Activated CD8-positive, alpha-beta T cell treated with anti-CD3 and anti-CD28 coated beads, Interleukin-2, amount 10 ng/mL, durations not matched to agents 7 days and 5 days (primary cell): ENCODE results near the gene LRRK2. TPM values are rescaled to one million over a fixed set of nuclear protein-coding genes. Genes with fewer than 3 reads are reported as not detected.
"Not testable (repeated sequence)": the region's sequence is repeated elsewhere in the genome, so short reads cannot be mapped to it uniquely, and the experiment has no call there.

Experiments used
- ATAC-seq: fragments of 150-1000 bp; cut with Tn5 transposase; one replicate; pipeline ENCODE4 v1.10.0; 2021; ENCODE audit warnings: moderate library complexity
- CTCF ChIA-PET: fragments of 350-600 bp; sonication (Branson Sonifier 250); formaldehyde crosslinking; loops from one replicate; lab custom pipeline; 2021; ENCODE audit warnings: antibody characterized with exemption; lab: Charles Lee
- POLR2A ChIA-PET: fragments of 350-600 bp; sonication (Branson Sonifier 250); formaldehyde crosslinking; loops from one replicate; lab custom pipeline; 2021; ENCODE audit warnings: antibody characterized with exemption; lab: Charles Lee
- DNase-seq: peaks from one replicate; pipeline ENCODE4 v3.0.0-alpha.2; 2020
- H3K27ac Mint-ChIP-seq: one replicate; pipeline ENCODE4 v1.8.0; 2021; ENCODE audit warnings: mild to moderate bottlenecking, mixed read lengths
- H3K27me3 Mint-ChIP-seq: one replicate; pipeline ENCODE4 v1.8.0; 2021; ENCODE audit warnings: low read depth, mixed read lengths
- H3K36me3 Mint-ChIP-seq: one replicate; pipeline ENCODE4 v1.8.0; 2021; ENCODE audit warnings: low read depth, mixed read lengths
- H3K4me1 Mint-ChIP-seq: one replicate; pipeline ENCODE4 v1.8.0; 2021; ENCODE audit warnings: low read depth, mixed read lengths
- H3K4me3 Mint-ChIP-seq: one replicate; pipeline ENCODE4 v1.8.0; 2021; ENCODE audit warnings: mild to moderate bottlenecking, mixed read lengths
- H3K9me3 Mint-ChIP-seq: one replicate; pipeline ENCODE4 v1.8.0; 2022; ENCODE audit warnings: mixed read lengths; ENCODE audit not compliant: insufficient read depth
- total RNA-seq, 2 experiments: library from RNA; stranded (reverse); gene quantifications; one replicate each; pipeline ENCODE4 v1.2.3, GENCODE V29; 2021

The LRRK2 gene
- total RNA-seq, 2 experiments from 2014 or later: 0.10 TPM; not detected in 1

DNA sequence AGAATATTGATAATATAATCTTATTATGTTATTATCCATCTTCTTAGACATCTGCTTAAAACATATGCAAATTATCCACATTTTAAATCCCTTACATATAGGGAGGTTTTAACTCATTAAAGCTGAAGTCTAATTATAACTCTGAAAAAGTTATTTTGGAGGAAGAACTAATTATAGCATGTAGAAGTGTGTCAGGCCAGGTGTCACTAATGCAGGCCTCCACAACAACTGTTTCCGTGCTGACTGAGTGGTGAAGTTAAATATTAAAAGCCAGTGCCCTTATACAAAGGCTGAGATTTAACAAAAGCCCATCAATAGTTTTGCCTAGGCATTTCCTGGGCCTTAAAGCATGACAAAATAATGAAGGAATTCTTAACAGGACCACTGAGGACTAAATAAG is 157.4 kb downstream of the LRRK2 start:
- H3K27me3 Mint-ChIP-seq: no peaks in the 10 kb centered on the region
- H3K36me3 Mint-ChIP-seq: no peaks in the 10 kb centered on the region
- ChIA-PET CTCF (no interaction called here), POLR2A (no interaction called here)
- H3K4me3 Mint-ChIP-seq: no peak overlapping the region
- no peak overlapping the region for H3K27ac Mint-ChIP-seq
- DNase-seq: no peak
- no peak for ATAC-seq
- H3K4me1 Mint-ChIP-seq: no peaks in the 10 kb centered on the region
- no peaks in the 10 kb centered on the region for H3K9me3 Mint-ChIP-seq

DNA sequence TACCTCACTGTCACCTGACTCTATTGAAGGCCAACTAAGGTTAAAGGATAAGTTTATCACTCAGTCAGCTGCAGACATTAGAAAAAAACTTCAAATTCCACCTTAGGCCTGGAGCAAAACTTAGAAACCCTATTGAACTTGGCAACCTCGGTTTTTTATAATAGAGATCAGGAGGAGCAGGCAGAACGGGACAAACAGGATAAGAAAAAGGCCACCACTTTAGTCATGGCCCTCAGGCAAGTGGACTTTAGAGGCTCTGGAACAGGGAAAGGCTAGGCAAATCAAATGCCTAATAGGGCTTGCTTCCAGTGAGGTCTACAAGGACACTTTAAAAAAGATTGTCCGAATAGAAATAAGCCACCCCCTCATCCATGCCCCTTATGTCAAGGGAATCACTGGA is 162.5 kb downstream of the LRRK2 start:
- POLR2A ChIA-PET, ATAC-seq, H3K36me3 Mint-ChIP-seq, H3K27ac Mint-ChIP-seq, H3K27me3 Mint-ChIP-seq, CTCF ChIA-PET, DNase-seq, H3K4me1 Mint-ChIP-seq, H3K9me3 Mint-ChIP-seq, H3K4me3 Mint-ChIP-seq: not testable (repeated sequence)

DNA sequence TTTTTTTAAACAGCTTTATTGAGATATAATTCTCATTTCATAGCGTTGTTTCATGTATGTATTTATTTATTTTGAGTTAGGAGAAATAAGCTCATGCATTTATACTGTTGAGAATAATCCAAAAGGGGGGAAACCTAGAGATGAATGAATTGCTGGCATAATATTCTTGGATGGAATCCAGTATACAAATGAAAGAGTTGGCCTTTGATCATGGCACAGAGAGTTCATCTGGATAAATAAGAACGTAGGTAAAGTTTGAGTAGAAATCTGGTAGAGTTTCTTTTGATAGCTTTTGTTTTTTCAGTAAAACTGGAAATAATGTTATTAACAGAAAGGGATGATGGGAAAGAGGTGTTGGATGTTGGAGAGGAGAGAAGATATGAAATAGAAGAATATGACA is 166.2 kb downstream of the LRRK2 start:
- ATAC-seq (no peak), DNase-seq (no peak)
- Mint-ChIP-seq H3K36me3 (no peaks in the 10 kb centered on the region), H3K9me3 (no peaks in the 10 kb centered on the region), H3K4me1 (no peaks in the 10 kb centered on the region), H3K27ac (no peak overlapping the region), H3K27me3 (no peaks in the 10 kb centered on the region), H3K4me3 (no peak overlapping the region)
- ChIA-PET POLR2A (no interaction called here), CTCF (no interaction called here)

DNA sequence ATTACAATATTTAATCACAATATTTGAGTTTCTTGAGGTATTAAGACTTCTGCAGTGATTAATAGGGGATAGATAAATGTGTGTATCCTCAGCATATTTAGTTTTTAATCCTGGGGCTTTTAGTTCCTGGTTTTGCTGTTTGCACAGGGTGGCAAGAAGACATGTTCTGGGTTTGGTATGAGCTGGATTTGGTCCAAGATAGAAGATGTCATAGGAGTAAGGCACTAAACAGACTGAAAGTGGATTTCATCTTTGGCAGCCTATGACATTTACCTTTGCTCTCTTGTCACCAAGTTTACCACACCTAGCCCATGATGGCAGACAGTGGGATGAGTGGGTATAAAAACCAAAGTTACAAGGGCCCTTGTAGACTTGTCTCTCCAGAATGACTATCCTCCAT is 168.2 kb downstream of the LRRK2 start:
- ChIA-PET POLR2A (no interaction called here), CTCF (no interaction called here)
- no peak overlapping the region for H3K4me3 Mint-ChIP-seq
- no peak for ATAC-seq
- no peak overlapping the region for H3K27ac Mint-ChIP-seq
- H3K36me3 Mint-ChIP-seq: no peaks in the 10 kb centered on the region
- DNase-seq: no peak
- no peaks in the 10 kb centered on the region for H3K4me1 Mint-ChIP-seq
- no peaks in the 10 kb centered on the region for H3K27me3 Mint-ChIP-seq
- no peaks in the 10 kb centered on the region for H3K9me3 Mint-ChIP-seq

DNA sequence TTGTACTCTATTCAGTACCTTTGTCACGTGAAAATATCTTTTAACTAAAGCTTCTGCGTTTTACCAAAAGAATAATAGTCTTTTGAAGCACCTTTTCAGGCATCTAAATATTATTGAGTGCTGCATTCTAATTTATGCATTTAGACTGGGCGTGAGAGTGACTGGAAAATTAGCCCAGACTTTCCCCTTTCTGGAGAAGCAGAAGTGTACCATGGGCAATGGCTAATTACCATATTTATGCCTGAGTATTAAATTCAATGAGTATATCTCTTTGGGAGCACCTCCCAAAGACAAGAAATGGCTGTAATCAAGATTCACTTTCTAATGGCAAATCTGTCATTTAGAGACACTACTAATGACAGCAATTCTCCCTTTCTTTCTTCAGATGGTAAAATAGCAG is 174.9 kb downstream of the LRRK2 start:
- CTCF ChIA-PET: no interaction called here
- no peak for ATAC-seq

DNA sequence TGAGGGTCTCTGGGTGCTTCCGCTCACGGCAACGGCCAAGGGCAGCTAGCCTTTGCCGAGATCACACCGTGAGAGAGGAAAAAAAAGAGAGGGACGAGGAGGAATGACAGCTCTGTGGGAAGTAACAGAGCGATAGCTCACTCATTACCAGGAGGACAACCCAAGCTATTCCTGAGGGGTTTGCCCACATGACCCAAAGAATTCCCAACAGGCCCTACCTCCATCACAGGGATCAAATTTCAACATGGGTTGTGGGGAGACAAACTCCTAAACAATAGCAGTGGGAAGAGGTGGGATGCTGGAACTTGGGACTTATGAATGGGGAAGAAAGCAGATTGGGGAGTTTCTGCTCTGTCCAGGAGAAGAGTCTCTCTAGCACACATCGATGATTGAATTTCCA is 180.6 kb downstream of the LRRK2 start:
- ChIA-PET CTCF (no interaction called here), POLR2A (no interaction called here)
- Mint-ChIP-seq H3K4me3 (no peak overlapping the region), H3K36me3 (no peaks in the 10 kb centered on the region), H3K27me3 (no peaks in the 10 kb centered on the region), H3K4me1 (no peaks in the 10 kb centered on the region), H3K27ac (no peak overlapping the region), H3K9me3 (no peaks in the 10 kb centered on the region)
- ATAC-seq: no peak
- DNase-seq: no peak

More for the DNA sequence above, 174.9 kb downstream of the LRRK2 start:
- no peak for DNase-seq
- H3K4me1 Mint-ChIP-seq: no peaks in the 10 kb centered on the region
- no peak overlapping the region for H3K4me3 Mint-ChIP-seq
- no peak overlapping the region for H3K27ac Mint-ChIP-seq
- no peaks in the 10 kb centered on the region for H3K27me3 Mint-ChIP-seq
- POLR2A ChIA-PET: no interaction called here
- no peaks in the 10 kb centered on the region for H3K9me3 Mint-ChIP-seq
- H3K36me3 Mint-ChIP-seq: no peaks in the 10 kb centered on the region

Other genes starting within 250 kb of the LRRK2 start
- 1 to 10 TPM; 5.2 to 5.4 TPM for gene SLC2A13, start 118.9 kb upstream of the LRRK2 start, total RNA-seq